ENCODE measurements around the gene HPSE. TPM values are rescaled to one million over a fixed set of nuclear protein-coding genes. Genes with fewer than 3 reads are reported as not detected.
"Not testable (repeated sequence)": the region's sequence is repeated elsewhere in the genome, so short reads cannot be mapped to it uniquely, and the experiment has no call there.

HPSE gene
- total RNA-seq, 4 donors from 2014 or later, result 0.63 to 3.1 (median 1.3) TPM

GRCh38 chr4:83281307-83281706, 53.3 kb downstream of the HPSE start:
- no peak overlapping the region for H3K4me3 ChIP-seq (replicated peaks in 1 of 3)
- 72 to 77% methylated on average over 4 of the region's 4 CpGs for WGBS, 2 donors

GRCh38 chr4:83276299-83277040, 58.2 kb downstream of the HPSE start:
- no peak for DNase-seq
- intact Hi-C loops (cut with DNase I), result no loop called here
- Histone ChIP-seq H3K4me3 (replicated peaks in 1 of 3) (no peak overlapping the region), H3K36me3 (peaks cover 0 to 7% of the 10 kb centered on the region in 2 donors), H3K27me3 (no peaks in the 10 kb centered on the region), H3K4me1 (no peaks in the 10 kb centered on the region), H3K9me3 (no peaks in the 10 kb centered on the region), H3K27ac (no peak overlapping the region)
- TF ChIP-seq POLR2A (IDR thresholded peaks at IDR 0.05), result no peak
- TF ChIP-seq CTCF (IDR thresholded peaks at IDR 0.05), result no peak
- WGBS, 2 donors, result 90 to 94% methylated on average over 3 of the region's 3 CpGs

More at GRCh38 chr4:83281307-83281706, 53.3 kb downstream of the HPSE start:
- intact Hi-C loops (cut with DNase I), result loop anchor here (10.0 kb wide), 1 partner anchor 817 kb away; no protein-coding TSS in a partner anchor
- no peak for DNase-seq
- Histone ChIP-seq H3K36me3 (peaks cover 0 to 7% of the 10 kb centered on the region in 2 donors), H3K27ac (no peak overlapping the region), H3K4me1 (peaks cover 0 to 15% of the 10 kb centered on the region in 2 donors), H3K27me3 (no peaks in the 10 kb centered on the region), H3K9me3 (no peaks in the 10 kb centered on the region)
- no peak for TF ChIP-seq CTCF (IDR thresholded peaks at IDR 0.05)
- TF ChIP-seq POLR2A (IDR thresholded peaks at IDR 0.05), result no peak

GRCh38 chr4:83273926-83274325, 60.7 kb downstream of the HPSE start:
- H3K4me1 ChIP-seq; H3K4me3 ChIP-seq (replicated peaks in 1 of 3); H3K27me3 ChIP-seq; intact Hi-C loops (cut with DNase I); H3K9me3 ChIP-seq; DNase-seq; H3K36me3 ChIP-seq; H3K27ac ChIP-seq: not testable (repeated sequence)
- whole genome bisulfite sequencing, 2 donors, result 97 to 100% methylated on average over 3 of the region's 3 CpGs

GRCh38 chr4:83272900-83273299, 61.7 kb downstream of the HPSE start:
- Histone ChIP-seq H3K9me3 (no peaks in the 10 kb centered on the region), H3K4me1 (no peaks in the 10 kb centered on the region), H3K36me3 (no peaks in the 10 kb centered on the region), H3K27ac (no peak overlapping the region), H3K27me3 (no peaks in the 10 kb centered on the region), H3K4me3 (replicated peaks in 1 of 3) (no peak overlapping the region)
- no peak for DNase-seq
- WGBS, 2 donors, result 89 to 94% methylated on average over 5 of the region's 5 CpGs
- intact Hi-C loops (cut with DNase I), result no loop called here
- TF ChIP-seq POLR2A (IDR thresholded peaks at IDR 0.05) (no peak), CTCF (IDR thresholded peaks at IDR 0.05) (no peak)

GRCh38 chr4:83269256-83269655, 65.4 kb downstream of the HPSE start:
- Histone ChIP-seq H3K27me3 (no peaks in the 10 kb centered on the region), H3K4me3 (replicated peaks in 1 of 3) (no peak overlapping the region), H3K27ac (no peak overlapping the region), H3K9me3 (no peaks in the 10 kb centered on the region), H3K36me3 (no peaks in the 10 kb centered on the region), H3K4me1 (peaks cover 5 to 6% of the 10 kb centered on the region in 2 donors)
- TF ChIP-seq POLR2A (IDR thresholded peaks at IDR 0.05) (no peak), CTCF (IDR thresholded peaks at IDR 0.05) (no peak)
- no peak for DNase-seq
- WGBS, 2 donors, result 87 to 89% methylated on average over 1 of the region's 1 CpG
- intact Hi-C loops (cut with DNase I), result loop anchor here (10.0 kb wide), 2 partner anchors 194 to 814 kb away; no protein-coding TSS in a partner anchor
